Chondrocyte (in vitro differentiated cells): Measurements from ENCODE around the gene TSHZ2. TPM values are rescaled to one million over a fixed set of nuclear protein-coding genes. Genes with fewer than 3 reads are reported as not detected.

Experiments
- DNase-seq: peaks from one replicate; pipeline ENCODE4 v3.0.0; 2021; ENCODE audit warnings: mixed read lengths, low spot score
- H3K27ac Mint-ChIP-seq: one replicate; pipeline ENCODE4 v1.8.0; 2021; ENCODE audit warnings: mild to moderate bottlenecking, moderate library complexity, mixed read lengths; ENCODE audit not compliant: unreplicated experiment
- H3K27me3 Mint-ChIP-seq: 2 replicates; pipeline ENCODE4 v1.8.0; 2021; ENCODE audit warnings: low read depth, mixed read lengths
- H3K36me3 Mint-ChIP-seq: 2 replicates; pipeline ENCODE4 v1.8.0; 2021; ENCODE audit warnings: low read depth, mixed read lengths
- H3K4me1 Mint-ChIP-seq: 2 replicates; pipeline ENCODE4 v1.8.0; 2021; ENCODE audit warnings: low read depth, mild to moderate bottlenecking, mixed read lengths
- H3K4me3 Mint-ChIP-seq: one replicate; pipeline ENCODE4 v1.8.0; 2021; ENCODE audit warnings: mild to moderate bottlenecking, moderate library complexity, mixed read lengths; ENCODE audit not compliant: unreplicated experiment
- H3K9me3 Mint-ChIP-seq: 2 replicates; pipeline ENCODE4 v1.8.0; 2021; ENCODE audit warnings: low read depth, mixed read lengths
- CTCF ChIP-seq: fragments of 200-600 bp; sonication (generic); IDR thresholded peaks from 2 replicates; pipeline ENCODE4 v1.5.0; 2021; ENCODE audit warnings: antibody characterized with exemption, mild to moderate bottlenecking, moderate library complexity
- total RNA-seq: library from RNA; stranded (reverse); gene quantifications from 3 replicates; pipeline ENCODE4 v1.2.1, GENCODE V29; 2021

Gene TSHZ2
- total RNA-seq, 1 donor from 2014 or later: 0.37 TPM

GRCh38 chr20:53371216-53371615, 399.1 kb downstream of the TSHZ2 start:
- DNase-seq: no peak
- Mint-ChIP-seq H3K4me1 (peaks cover 2% of the 10 kb centered on the region), H3K27me3 (no peaks in the 10 kb centered on the region), H3K27ac (no peak overlapping the region), H3K36me3 (no peaks in the 10 kb centered on the region), H3K4me3 (no peak overlapping the region), H3K9me3 (no peaks in the 10 kb centered on the region)
- no peak for TF ChIP-seq CTCF

- H3K4me1 Mint-ChIP-seq: no peaks in the 10 kb centered on the region
- no peaks in the 10 kb centered on the region for H3K9me3 Mint-ChIP-seq
- TF ChIP-seq CTCF: no peak
- H3K27ac Mint-ChIP-seq: no peak overlapping the region
- H3K27me3 Mint-ChIP-seq: no peaks in the 10 kb centered on the region
- no peaks in the 10 kb centered on the region for H3K36me3 Mint-ChIP-seq
- no peak overlapping the region for H3K4me3 Mint-ChIP-seq
- DNase-seq: no peak
Observed at GRCh38 chr20:53376021-53376420, 403.9 kb downstream of the TSHZ2 start.

GRCh38 chr20:53379014-53379832, 407.1 kb downstream of the TSHZ2 start:
- DNase-seq: no peak
- H3K4me3 Mint-ChIP-seq: no peak overlapping the region
- no peak overlapping the region for H3K27ac Mint-ChIP-seq
- no peaks in the 10 kb centered on the region for H3K9me3 Mint-ChIP-seq
- no peaks in the 10 kb centered on the region for H3K36me3 Mint-ChIP-seq
- H3K27me3 Mint-ChIP-seq: peaks cover 8% of the 10 kb centered on the region
- H3K4me1 Mint-ChIP-seq: no peaks in the 10 kb centered on the region
- no peak for TF ChIP-seq CTCF

- no peak for TF ChIP-seq CTCF
- Mint-ChIP-seq H3K9me3 (no peaks in the 10 kb centered on the region), H3K27me3 (peaks cover 8% of the 10 kb centered on the region), H3K27ac (no peak overlapping the region), H3K4me1 (no peaks in the 10 kb centered on the region), H3K4me3 (no peak overlapping the region), H3K36me3 (no peaks in the 10 kb centered on the region)
- DNase-seq: no peak
Observed at GRCh38 chr20:53379833-53380120, 407.6 kb downstream of the TSHZ2 start.

GRCh38 chr20:53381568-53382262, 409.6 kb downstream of the TSHZ2 start:
- no peaks in the 10 kb centered on the region for H3K36me3 Mint-ChIP-seq
- DNase-seq: no peak
- peaks cover 8% of the 10 kb centered on the region for H3K27me3 Mint-ChIP-seq
- H3K4me3 Mint-ChIP-seq: no peak overlapping the region
- no peak overlapping the region for H3K27ac Mint-ChIP-seq
- no peaks in the 10 kb centered on the region for H3K9me3 Mint-ChIP-seq
- no peak for TF ChIP-seq CTCF
- H3K4me1 Mint-ChIP-seq: no peaks in the 10 kb centered on the region
